Measurements from ENCODE around the gene MYL12A. TPM values are rescaled to one million over a fixed set of nuclear protein-coding genes. Genes with fewer than 3 reads are reported as not detected.

Gene MYL12A
- total RNA-seq, 1 experiment from 2014 or later: 284 TPM

GRCh38 chr18:3293196-3293951, 45.8 kb downstream of the MYL12A start:
- Mint-ChIP-seq H3K9me3 (peaks cover 38 to 60% of the 10 kb centered on the region in 2 experiments), H3K27me3 (ENCODE audit: low read depth) (no peaks in the 10 kb centered on the region), H3K36me3 (ENCODE audit: insufficient read depth in 1 of 3, low read depth in 3 of 3) (peaks cover 22 to 70% (median 51%) of the 10 kb centered on the region in 3 experiments), H3K4me3 (no peak overlapping the region), H3K27ac (no peak overlapping the region), H3K4me1 (peaks cover 4 to 15% of the 10 kb centered on the region in 2 experiments)
- no peak overlapping the region for H2BK5ac ChIP-seq (ENCODE audit: insufficient read length, low read length)
- no peak overlapping the region for H3K9ac ChIP-seq (ENCODE audit: extremely low read depth, insufficient read length, low read length)
- no peaks in the 10 kb centered on the region for H3K9me3 ChIP-seq (ENCODE audit: control insufficient read depth, low read depth, low read length)
- no peak overlapping the region for H2AK5ac ChIP-seq (ENCODE audit: insufficient read length, low read length)
- H2BK20ac ChIP-seq (ENCODE audit: low read depth, low read length, poor library complexity, severe bottlenecking): no peak overlapping the region
- no peak overlapping the region for H4K5ac ChIP-seq (ENCODE audit: insufficient read length, low read depth, low read length)
- H3K23ac ChIP-seq (ENCODE audit: insufficient read length, low read depth, low read length): no peak overlapping the region
- H2BK15ac ChIP-seq (ENCODE audit: low read depth, low read length): no peak overlapping the region
- H2AFZ ChIP-seq (ENCODE audit: low read length): no peak overlapping the region
- H2BK120ac ChIP-seq (ENCODE audit: low read depth, low read length, poor library complexity, severe bottlenecking): no peak overlapping the region
- H4K8ac ChIP-seq (replicated peaks; ENCODE audit: insufficient read length, low read depth, low read length): no peak overlapping the region
- no peaks in the 10 kb centered on the region for H4K20me1 ChIP-seq (ENCODE audit: control insufficient read depth, insufficient read depth, insufficient read length)
- no peak overlapping the region for H3K27ac ChIP-seq (ENCODE audit: insufficient read length, low read depth, low read length)
- H2BK12ac ChIP-seq (ENCODE audit: insufficient read length, low read depth, low read length): no peak overlapping the region
- no peak overlapping the region for H3K56ac ChIP-seq (ENCODE audit: insufficient read length, low read depth, low read length)
- H3K18ac ChIP-seq (ENCODE audit: insufficient read length, low read depth, low read length): no peak overlapping the region
- no peaks in the 10 kb centered on the region for H3K79me1 ChIP-seq (ENCODE audit: insufficient read depth, low read depth, low read length, poor library complexity, severe bottlenecking)
- no peak for TF ChIP-seq CTCF (conservative IDR thresholded peaks at IDR 0.05)
- no peak overlapping the region for H3T11ph ChIP-seq (ENCODE audit: low read length)
- no peaks in the 10 kb centered on the region for H3K4me1 ChIP-seq (ENCODE audit: insufficient read depth, low read length)
- H3K4me2 ChIP-seq (ENCODE audit: insufficient read depth, insufficient read length, low read length): no peak overlapping the region
- no peaks in the 10 kb centered on the region for H3K27me3 ChIP-seq (ENCODE audit: insufficient read depth, low read length)
- DNase-seq: no peak
- H3K4ac ChIP-seq (ENCODE audit: low read depth, low read length): no peak overlapping the region
- peaks cover 5% of the 10 kb centered on the region for H3K23me2 ChIP-seq (ENCODE audit: insufficient read length, low read depth, low read length, poor library complexity, severe bottlenecking)
- no peak overlapping the region for H4K91ac ChIP-seq (ENCODE audit: insufficient read length, low read depth, low read length)
- H3K79me2 ChIP-seq (ENCODE audit: insufficient read depth, low read length): no peaks in the 10 kb centered on the region
- H3K14ac ChIP-seq (ENCODE audit: insufficient read depth, low read length): no peak overlapping the region
- no CpG with 5 or more reads among the region's 2 CpGs for WGBS (ENCODE audit: extremely low coverage, insufficient read length, low lambda C conversion rate)
